HG03571 (cell line): Measurements from ENCODE around the gene COPA.

Source experiments
- ATAC-seq: cut with Tn5 transposase; IDR thresholded peaks from one replicate; pipeline ENCODE4 v1.9.1; 2021; ENCODE audit not compliant: unreplicated experiment

Gene COPA

GRCh38 chr1:160363010-160363409 is 20.0 kb upstream of the COPA start:
- no peak for ATAC-seq

GRCh38 chr1:160362168-160362957 is 19.3 kb upstream of the COPA start:
- no peak for ATAC-seq

GRCh38 chr1:160361814-160362167 is 18.7 kb upstream of the COPA start:
- ATAC-seq: no peak

GRCh38 chr1:160361199-160361598 is 18.1 kb upstream of the COPA start:
- ATAC-seq: no peak

- ATAC-seq: no peak
These were observed 17.2 kb upstream of the COPA start for GRCh38 chr1:160360227-160360695.

GRCh38 chr1:160359559-160360226 is 16.6 kb upstream of the COPA start:
- ATAC-seq: no peak

GRCh38 chr1:160358073-160358472 is 15.0 kb upstream of the COPA start:
- no peak for ATAC-seq

- ATAC-seq: no peak
These were observed 14.4 kb upstream of the COPA start for GRCh38 chr1:160357286-160358002.

GRCh38 chr1:160354388-160354985 is 11.4 kb upstream of the COPA start:
- no peak for ATAC-seq

GRCh38 chr1:160353223-160353622 is 10.2 kb upstream of the COPA start:
- ATAC-seq: no peak

- ATAC-seq: no peak
These were observed 9.5 kb upstream of the COPA start for GRCh38 chr1:160352555-160352954.

GRCh38 chr1:160351629-160352028 is 8.6 kb upstream of the COPA start:
- no peak for ATAC-seq

- no peak for ATAC-seq
These were observed 3.9 kb upstream of the COPA start for GRCh38 chr1:160346958-160347357.

- no peak for ATAC-seq
These were observed 3.4 kb upstream of the COPA start for GRCh38 chr1:160346463-160346862.

- ATAC-seq: no peak
These were observed 1.9 kb upstream of the COPA start for GRCh38 chr1:160344936-160345335.

- no peak for ATAC-seq
These were observed 1.2 kb upstream of the COPA start for GRCh38 chr1:160344241-160344640.

GRCh38 chr1:160342526-160342925 is 524 bp downstream of the COPA start:
- no peak for ATAC-seq

- ATAC-seq: no peak
These were observed 2.2 kb downstream of the COPA start for GRCh38 chr1:160340866-160341265.

- ATAC-seq: no peak
These were observed 2.9 kb downstream of the COPA start for GRCh38 chr1:160340146-160340545.

- no peak for ATAC-seq
These were observed 4.5 kb downstream of the COPA start for GRCh38 chr1:160338580-160338979.

GRCh38 chr1:160332516-160332915 is 10.5 kb downstream of the COPA start:
- ATAC-seq: no peak
